K562 (cell line): ENCODE data around the gene CDYL. TPM values are rescaled to one million over a fixed set of nuclear protein-coding genes. Genes with fewer than 3 reads are reported as not detected.

Experiments
- ATAC-seq: fragments of 200-7000 bp; cut with Tn5 transposase; 3 replicates; pipeline ENCODE4 v1.9.1; 2020; ENCODE audit warnings: moderate library complexity
- BruUV-seq: library from RNA; stranded (reverse); fragments of 400-500 nt; replicated peaks from 2 replicates; lab custom pipeline; 2021; lab: Mats Ljungman, UMichigan
- CTCF ChIA-PET: fragments of 300-600 bp; formaldehyde crosslinking; extraction: SDS; loops from one replicate; lab custom pipeline; 2021; ENCODE audit warnings: low intra/inter-chr PET ratio; lab: Yijun Ruan, JAX
- POLR2A ChIA-PET: fragments of 300-600, 350-650 bp; sonication (Branson Sonifier 250); formaldehyde crosslinking; extraction: SDS; loops from one replicate; lab custom pipeline; 2021; ENCODE audit warnings: antibody characterized with exemption, inconsistent platforms; lab: Yijun Ruan, JAX
- DNase-seq, 4 experiments: peaks; one replicate each; pipeline versions ENCODE4 v3.0.0 to v3.0.0-alpha.2; 2011 to 2018; ENCODE audit warnings: low spot score in 3 of 4, mixed read lengths in 3 of 4; ENCODE audit errors: extremely low read depth in 1 of 4
- FAIRE-seq: peaks from 2 replicates; lab custom pipeline; 2011; peaks lifted over from hg19 to GRCh38; lab: Jason Lieb, UNC
- H2AFZ ChIP-seq: 2 replicates; pipeline ENCODE4 v1.6.0; 2011; ENCODE audit warnings: low read depth, low read length, control low read depth, inconsistent platforms
- H3K27ac ChIP-seq: fragments of 200-600 bp; 3 replicates; pipeline ENCODE4 v1.8.0; 2011; ENCODE audit warnings: low read depth, mild to moderate bottlenecking, control low read depth, inconsistent platforms, low read length, moderate library complexity, mixed read lengths; ENCODE audit errors: extremely low read depth
- H3K27me3 ChIP-seq, 2 experiments: fragments of 300-600 bp in 1 of 2; 2 replicates in 1 of 2; 3 replicates in 1 of 2; pipeline versions ENCODE4 v1.6.0 to v1.8.0; 2011; ENCODE audit warnings: inconsistent platforms in 2 of 2, low read length in 2 of 2, mild to moderate bottlenecking in 1 of 2, mixed read lengths in 1 of 2, moderate library complexity in 1 of 2; ENCODE audit not compliant: control insufficient read depth in 2 of 2, insufficient read depth in 2 of 2
- H3K36me3 ChIP-seq: fragments of 300-600 bp; 3 replicates; pipeline ENCODE4 v1.8.0; 2011; ENCODE audit warnings: mild to moderate bottlenecking, low read length, inconsistent platforms; ENCODE audit not compliant: control insufficient read depth, insufficient read depth
- H3K4me1 ChIP-seq, 2 experiments: fragments of 200-600 bp in 1 of 2; replicated peaks in 1 of 2; 2 replicates in 1 of 2; 3 replicates in 1 of 2; pipeline versions ENCODE4 v1.5.1 to v1.8.0; 2011; ENCODE audit warnings: inconsistent platforms in 2 of 2, low read length in 2 of 2, mild to moderate bottlenecking in 1 of 2, mixed read lengths in 1 of 2, moderate library complexity in 1 of 2; ENCODE audit not compliant: control insufficient read depth in 2 of 2, insufficient read depth in 2 of 2
- H3K4me2 ChIP-seq: 2 replicates; pipeline ENCODE4 v1.6.1; 2011; ENCODE audit warnings: low read length, control low read depth, inconsistent platforms, mixed read lengths; ENCODE audit not compliant: insufficient read depth
- H3K4me3 ChIP-seq: fragments of 200-600 bp; sonication (generic), shearing (Covaris generic); 2 replicates; pipeline ENCODE4 v1.5.1; 2016; ENCODE audit warnings: control low read depth, inconsistent platforms
- H3K79me2 ChIP-seq: fragments of 200-600 bp; 3 replicates; pipeline ENCODE4 v1.8.0; 2011; ENCODE audit warnings: low read length, inconsistent platforms; ENCODE audit not compliant: control insufficient read depth, insufficient read depth
- H3K9ac ChIP-seq, 2 experiments: 2 replicates each; pipeline versions ENCODE4 v1.6.0 to v1.6.1; 2011; ENCODE audit warnings: low read depth in 2 of 2, low read length in 2 of 2, control low read depth in 1 of 2, inconsistent platforms in 1 of 2, mild to moderate bottlenecking in 1 of 2, mixed read lengths in 1 of 2; ENCODE audit not compliant: insufficient read depth in 1 of 2
- H3K9me1 ChIP-seq: one replicate; pipeline ENCODE4 v1.6.0; 2011; ENCODE audit warnings: inconsistent platforms, mild to moderate bottlenecking, low read length, moderate library complexity; ENCODE audit not compliant: control insufficient read depth, insufficient read depth
- H3K9me3 ChIP-seq: replicated peaks from 2 replicates; pipeline ENCODE4 v1.5.1; 2011; ENCODE audit warnings: low read depth, low read length, inconsistent platforms; ENCODE audit not compliant: control insufficient read depth, insufficient read depth
- H4K20me1 ChIP-seq: replicated peaks from 2 replicates; pipeline ENCODE4 v1.6.1; 2011; ENCODE audit warnings: low read length, inconsistent platforms, mixed read lengths; ENCODE audit not compliant: control insufficient read depth, insufficient read depth
- MEIS2 ChIP-seq: fragments of 450-650 bp; IDR thresholded peaks from 2 replicates; pipeline ENCODE4 v1.6.1; 2014; ENCODE audit warnings: mild to moderate bottlenecking; ENCODE audit not compliant: partially characterized antibody
- NEUROD1 ChIP-seq: fragments of 150-350 bp; IDR thresholded peaks from 2 replicates; pipeline ENCODE4 v1.6.1; 2014; ENCODE audit warnings: borderline replicate concordance, low read length, low read depth; ENCODE audit not compliant: partially characterized antibody
- POLR2AphosphoS5 ChIP-seq: IDR thresholded peaks from 2 replicates; pipeline ENCODE4 v1.6.1; 2011; ENCODE audit warnings: mild to moderate bottlenecking, low read depth, low read length, moderate library complexity; ENCODE audit not compliant: control insufficient read depth, insufficient read depth
- PRPF4 ChIP-seq: fragments of 200-400 bp; formaldehyde crosslinking; IDR thresholded peaks from one replicate; pipeline ENCODE4 v1.6.1; 2017; ENCODE audit warnings: low read length, low read depth, mild to moderate bottlenecking; ENCODE audit not compliant: insufficient read depth, poor library complexity, severe bottlenecking
- XRCC4 ChIP-seq: IDR thresholded peaks from one replicate; pipeline ENCODE4 v1.6.1; 2011; ENCODE audit not compliant: insufficient read depth, insufficient read length; ENCODE audit errors: extremely low read depth
- ZNF140 ChIP-seq: fragments of 250-450 bp; sonication (Bioruptor Pico); IDR thresholded peaks from 2 replicates; pipeline ENCODE4 v1.8.0; 2021; ENCODE audit warnings: moderate library complexity, mild to moderate bottlenecking, inconsistent platforms
- ZNF695 ChIP-seq: fragments of 450-650 bp; formaldehyde crosslinking; IDR thresholded peaks from 2 replicates; pipeline ENCODE4 v1.4.0; 2020; ENCODE audit warnings: mild to moderate bottlenecking, moderate library complexity
- ZNF77 ChIP-seq: fragments of 250-450 bp; sonication (Bioruptor Pico); IDR thresholded peaks from 2 replicates; pipeline ENCODE4 v1.5.0; 2020
- WGBS: fragments of 100-300 bp; shearing (Covaris generic); methylation state at CpG from one replicate; pipeline ENCODE4 v1.1.6; 2016; ENCODE audit warnings: low coverage, mixed read lengths; ENCODE audit not compliant: insufficient coverage; ENCODE audit errors: missing lambda C conversion rate; 5-methylcytosine and 5-hydroxymethylcytosine counted together
- in situ Hi-C: fragments of 300-500 bp; cut with MboI; formaldehyde crosslinking; loops from 4 replicates; pipeline ENCODE4 v1.15.0; 2018; ENCODE audit warnings: inconsistent platforms, mixed read lengths
- intact Hi-C: fragments of 100-400 bp; cut with micrococcal nuclease; formaldehyde crosslinking; loops from 2 replicates; pipeline ENCODE4 v1.14.2; 2022
- polyA plus RNA-seq, 8 experiments: library from polyadenylated mRNA; depleted of rRNA in 4 of 8; stranded (reverse) in 5 of 8; unstranded in 3 of 8; fragments of >200 nt; fragmentation: Nextera tagmentation in 2 of 8; fragmentation: Illumina TruSeq in 1 of 8; extraction: Ambion mirVana in 2 of 8; extraction: Trizol in 1 of 8; gene quantifications; 2 replicates each; pipeline versions ENCODE4 v1.2.1 to v1.2.3, GENCODE V29; 2011 to 2014; ENCODE audit warnings: inconsistent platforms in 1 of 8, missing spikeins in 1 of 8
- total RNA-seq, 7 experiments: library from RNA; depleted of rRNA in 6 of 7; stranded (reverse); fragments of >200 nt in 6 of 7; fragmentation: Illumina TruSeq in 2 of 7; extraction: Trizol in 2 of 7; gene quantifications; 2 replicates each; pipeline versions ENCODE4 v1.2.1 to v1.2.3, GENCODE V29; 2011 to 2021; ENCODE audit warnings: low replicate concordance in 1 of 7
- TF ChIP-seq, protein P1 (sequence below): fragments of 250-450 bp; sonication (Bioruptor Pico); IDR thresholded peaks from 2 replicates; pipeline ENCODE4 v1.4.0; 2020
- TF ChIP-seq, protein P2 (sequence below): fragments of 250-450 bp; sonication (Bioruptor Pico); IDR thresholded peaks from 2 replicates; pipeline ENCODE4 v1.5.0; 2021; ENCODE audit warnings: mild to moderate bottlenecking, moderate library complexity
- TF ChIP-seq, protein P3 (sequence below): fragments of 450-650 bp; IDR thresholded peaks from 2 replicates; pipeline ENCODE4 v1.6.1; 2016; ENCODE audit warnings: low read depth, mild to moderate bottlenecking, moderate library complexity

The CDYL gene
- total and polyA plus RNA-seq, 9 of the 15 experiments (the other 6 are each of a cell fraction or from before 2014, with no cell fraction given) = 8.1 to 45.8 (median 40.8) TPM

DNA sequence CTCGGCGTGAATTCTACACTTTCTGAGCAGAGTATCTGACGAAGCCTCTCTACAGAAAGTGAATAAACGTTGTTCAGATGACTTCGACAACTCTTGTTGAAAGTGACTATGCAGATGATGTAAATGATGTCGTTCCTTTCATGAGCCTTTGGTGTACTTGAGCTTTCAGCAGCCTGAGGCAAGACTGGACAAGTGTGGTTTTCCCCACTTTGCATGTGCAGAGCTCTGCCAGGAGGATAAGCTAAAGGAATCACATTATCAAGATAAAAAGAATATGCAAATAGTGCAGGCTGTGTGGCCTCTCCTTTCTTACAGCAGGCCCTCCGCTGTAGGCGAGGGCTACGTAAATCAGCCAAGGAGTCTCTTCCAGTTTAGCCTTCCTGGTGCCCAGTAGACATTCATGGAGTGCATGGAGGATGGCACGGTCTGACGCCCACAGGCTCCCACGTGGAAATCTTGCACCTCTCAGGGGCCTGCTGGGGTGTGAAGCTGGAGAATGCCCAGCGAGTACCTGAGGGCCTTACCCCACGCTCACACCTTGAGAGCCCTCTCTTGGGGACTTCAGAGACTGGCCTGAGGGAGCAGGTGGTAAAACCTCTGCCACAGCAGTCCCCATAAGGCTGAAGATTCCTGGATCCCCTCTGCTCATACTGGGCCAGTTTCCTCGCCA lies 172.7 kb downstream of the CDYL start:
- Histone ChIP-seq H3K27ac (no peak overlapping the region), H3K4me2 (no peak overlapping the region), H3K36me3 (peaks cover 52% of the 10 kb centered on the region; the same call in 2 of the 3 replicates), H3K4me3 (no peak overlapping the region), H4K20me1 (peaks cover 11% of the 10 kb centered on the region; the same call in 1 of the 2 replicates), H3K27me3 (no peaks in the 10 kb centered on the region), H3K79me2 (no peaks in the 10 kb centered on the region), H3K9me1 (peaks cover 5% of the 10 kb centered on the region), H2AFZ (no peak overlapping the region), H3K9me3 (no peaks in the 10 kb centered on the region), H3K9ac (no peak overlapping the region), H3K4me1 (peaks cover 0 to 3% of the 10 kb centered on the region in 2 experiments; a peak in 1 of 5 replicates)
- no TSS peak for BruUV-seq
- ATAC-seq (no peak), DNase-seq (no peak), FAIRE-seq (peak; percentile 73)
- in situ Hi-C loops (no loop called here), intact Hi-C loops (no loop called here)
- WGBS = 94% methylated on average over 14 of the region's 15 CpGs
- POLR2A ChIA-PET = interaction anchor here (1.9 kb wide), 1 partner anchor 8 kb away, joined by 6 read pairs; no protein-coding TSS in a partner anchor
- CTCF ChIA-PET = no interaction called here
- TF ChIP-seq XRCC4 (no peak), NEUROD1 (no peak), POLR2AphosphoS5 (no peak), ZNF140 (CRISPR knock-in tag) (no peak), ZNF77 (CRISPR knock-in tag) (no peak), ZNF695 (CRISPR knock-in tag) (no peak), PRPF4 (no peak), MEIS2 (no peak)
- TF ChIP-seq, protein P1, sequence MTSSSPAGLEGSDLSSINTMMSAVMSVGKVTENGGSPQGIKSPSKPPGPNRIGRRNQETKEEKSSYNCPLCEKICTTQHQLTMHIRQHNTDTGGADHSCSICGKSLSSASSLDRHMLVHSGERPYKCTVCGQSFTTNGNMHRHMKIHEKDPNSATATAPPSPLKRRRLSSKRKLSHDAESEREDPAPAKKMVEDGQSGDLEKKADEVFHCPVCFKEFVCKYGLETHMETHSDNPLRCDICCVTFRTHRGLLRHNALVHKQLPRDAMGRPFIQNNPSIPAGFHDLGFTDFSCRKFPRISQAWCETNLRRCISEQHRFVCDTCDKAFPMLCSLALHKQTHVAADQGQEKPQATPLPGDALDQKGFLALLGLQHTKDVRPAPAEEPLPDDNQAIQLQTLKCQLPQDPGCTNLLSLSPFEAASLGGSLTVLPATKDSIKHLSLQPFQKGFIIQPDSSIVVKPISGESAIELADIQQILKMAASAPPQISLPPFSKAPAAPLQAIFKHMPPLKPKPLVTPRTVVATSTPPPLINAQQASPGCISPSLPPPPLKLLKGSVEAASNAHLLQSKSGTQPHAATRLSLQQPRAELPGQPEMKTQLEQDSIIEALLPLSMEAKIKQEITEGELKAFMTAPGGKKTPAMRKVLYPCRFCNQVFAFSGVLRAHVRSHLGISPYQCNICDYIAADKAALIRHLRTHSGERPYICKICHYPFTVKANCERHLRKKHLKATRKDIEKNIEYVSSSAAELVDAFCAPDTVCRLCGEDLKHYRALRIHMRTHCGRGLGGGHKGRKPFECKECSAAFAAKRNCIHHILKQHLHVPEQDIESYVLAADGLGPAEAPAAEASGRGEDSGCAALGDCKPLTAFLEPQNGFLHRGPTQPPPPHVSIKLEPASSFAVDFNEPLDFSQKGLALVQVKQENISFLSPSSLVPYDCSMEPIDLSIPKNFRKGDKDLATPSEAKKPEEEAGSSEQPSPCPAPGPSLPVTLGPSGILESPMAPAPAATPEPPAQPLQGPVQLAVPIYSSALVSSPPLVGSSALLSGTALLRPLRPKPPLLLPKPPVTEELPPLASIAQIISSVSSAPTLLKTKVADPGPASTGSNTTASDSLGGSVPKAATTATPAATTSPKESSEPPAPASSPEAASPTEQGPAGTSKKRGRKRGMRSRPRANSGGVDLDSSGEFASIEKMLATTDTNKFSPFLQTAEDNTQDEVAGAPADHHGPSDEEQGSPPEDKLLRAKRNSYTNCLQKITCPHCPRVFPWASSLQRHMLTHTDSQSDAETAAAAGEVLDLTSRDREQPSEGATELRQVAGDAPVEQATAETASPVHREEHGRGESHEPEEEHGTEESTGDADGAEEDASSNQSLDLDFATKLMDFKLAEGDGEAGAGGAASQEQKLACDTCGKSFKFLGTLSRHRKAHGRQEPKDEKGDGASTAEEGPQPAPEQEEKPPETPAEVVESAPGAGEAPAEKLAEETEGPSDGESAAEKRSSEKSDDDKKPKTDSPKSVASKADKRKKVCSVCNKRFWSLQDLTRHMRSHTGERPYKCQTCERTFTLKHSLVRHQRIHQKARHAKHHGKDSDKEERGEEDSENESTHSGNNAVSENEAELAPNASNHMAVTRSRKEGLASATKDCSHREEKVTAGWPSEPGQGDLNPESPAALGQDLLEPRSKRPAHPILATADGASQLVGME (CRISPR knock-in tag) = no peak
- TF ChIP-seq, protein P2, sequence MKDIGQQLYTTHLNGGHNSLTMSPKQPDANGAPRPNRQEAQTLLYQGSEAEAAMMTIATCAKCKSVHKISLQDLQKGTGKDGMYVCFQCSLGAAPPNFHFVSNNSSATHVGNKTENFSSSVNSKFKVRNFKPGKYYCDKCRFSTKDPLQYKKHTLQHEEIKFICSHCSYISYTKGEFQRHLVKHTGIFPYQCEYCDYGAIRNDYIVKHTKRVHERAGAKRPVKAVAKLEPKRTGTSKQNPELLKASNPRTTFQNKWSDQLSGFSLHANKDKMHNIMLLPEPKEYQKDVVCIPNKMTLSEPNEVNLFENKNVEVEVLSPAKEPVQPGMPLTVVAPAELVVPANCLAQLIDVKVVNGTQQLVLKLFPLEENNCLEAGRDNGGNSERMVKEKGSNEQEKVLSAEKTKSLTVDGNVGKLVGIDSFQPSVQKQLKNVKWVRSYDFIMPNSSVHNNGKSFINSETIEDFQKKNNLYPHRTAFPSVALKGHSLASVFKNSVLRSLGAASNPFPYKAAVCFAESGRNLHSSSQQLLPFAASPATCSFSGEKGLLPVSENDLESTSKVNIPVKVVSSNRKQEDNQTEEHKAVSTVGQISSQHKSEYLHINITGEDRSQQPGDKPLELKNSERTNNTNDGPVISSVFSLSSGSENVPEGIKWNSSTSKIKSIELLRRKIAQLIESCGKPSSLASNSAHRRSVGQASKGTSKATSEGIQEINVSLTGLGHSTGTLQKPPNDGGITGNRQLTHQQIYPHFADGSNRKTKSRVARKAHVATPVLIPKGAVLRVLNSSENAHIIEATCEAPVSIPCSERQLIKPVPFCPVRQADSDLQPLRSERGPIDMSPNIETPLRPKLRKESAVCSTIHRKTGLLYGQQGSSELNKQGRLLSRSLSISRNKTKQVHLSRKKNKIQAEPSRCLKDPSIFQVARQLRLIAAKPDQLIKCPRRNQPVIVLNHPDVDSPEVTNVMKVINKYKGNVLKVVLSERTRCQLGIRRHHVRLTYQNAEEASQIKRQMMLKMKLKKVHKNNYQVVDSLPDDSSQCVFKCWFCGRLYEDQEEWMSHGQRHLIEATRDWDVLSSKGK = no peak
- TF ChIP-seq, protein P3, sequence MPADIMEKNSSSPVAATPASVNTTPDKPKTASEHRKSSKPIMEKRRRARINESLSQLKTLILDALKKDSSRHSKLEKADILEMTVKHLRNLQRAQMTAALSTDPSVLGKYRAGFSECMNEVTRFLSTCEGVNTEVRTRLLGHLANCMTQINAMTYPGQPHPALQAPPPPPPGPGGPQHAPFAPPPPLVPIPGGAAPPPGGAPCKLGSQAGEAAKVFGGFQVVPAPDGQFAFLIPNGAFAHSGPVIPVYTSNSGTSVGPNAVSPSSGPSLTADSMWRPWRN = no peak
